ENCODE measurements around the gene LGALS3BP.
"Not testable (repeated sequence)": the region's sequence is repeated elsewhere in the genome, so short reads cannot be mapped to it uniquely, and the experiment has no call there.

The LGALS3BP gene

DNA sequence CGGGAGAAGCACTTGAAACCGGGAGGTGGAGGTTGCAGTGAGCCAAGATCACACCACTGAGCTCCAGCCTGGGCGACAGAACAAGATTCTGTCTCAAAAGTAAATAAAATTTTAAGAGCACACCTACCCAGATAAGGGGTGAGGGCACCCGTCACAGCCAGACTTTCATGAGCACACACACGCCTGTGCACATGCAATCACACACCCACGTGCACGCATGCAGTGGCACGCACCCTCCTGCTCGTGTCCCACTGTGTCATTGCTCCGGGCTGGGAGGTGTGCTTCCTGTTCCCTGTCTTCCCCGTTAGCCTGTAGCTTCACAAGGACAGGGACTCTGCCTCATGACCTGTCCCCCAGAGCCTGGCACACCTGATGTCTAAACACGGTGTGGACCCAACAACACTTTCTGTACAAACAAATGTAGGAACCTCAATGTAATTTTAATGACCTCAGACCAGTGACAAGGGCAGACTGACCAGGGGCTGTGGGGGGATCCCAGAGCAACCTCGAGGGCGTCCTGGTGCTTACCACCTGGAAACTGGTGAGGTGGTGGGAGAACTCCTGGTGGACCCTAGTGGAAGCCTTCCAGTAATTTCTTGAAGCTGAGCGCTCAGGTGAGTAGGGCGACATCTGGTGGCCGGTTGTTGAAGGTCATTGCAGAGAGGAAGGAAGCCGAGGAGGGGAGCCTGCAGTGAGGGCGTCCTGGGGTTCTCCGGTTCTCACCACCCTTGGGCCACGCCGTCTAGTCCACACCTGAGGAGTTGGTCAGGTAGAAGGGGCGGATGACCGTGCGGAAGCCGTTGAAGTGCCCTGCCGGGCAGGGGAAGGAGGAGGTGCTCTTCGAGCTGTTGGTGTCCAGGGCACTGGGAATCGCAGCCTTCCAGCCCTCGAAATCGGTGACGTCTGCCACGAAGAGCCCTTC lies 8.6 kb downstream of the LGALS3BP start:
- DNase-seq (ENCODE audit: low read depth, low spot score) = peak; percentile 63
- H3K4me3 ChIP-seq (ENCODE audit: low read length) = no peak overlapping the region

DNA sequence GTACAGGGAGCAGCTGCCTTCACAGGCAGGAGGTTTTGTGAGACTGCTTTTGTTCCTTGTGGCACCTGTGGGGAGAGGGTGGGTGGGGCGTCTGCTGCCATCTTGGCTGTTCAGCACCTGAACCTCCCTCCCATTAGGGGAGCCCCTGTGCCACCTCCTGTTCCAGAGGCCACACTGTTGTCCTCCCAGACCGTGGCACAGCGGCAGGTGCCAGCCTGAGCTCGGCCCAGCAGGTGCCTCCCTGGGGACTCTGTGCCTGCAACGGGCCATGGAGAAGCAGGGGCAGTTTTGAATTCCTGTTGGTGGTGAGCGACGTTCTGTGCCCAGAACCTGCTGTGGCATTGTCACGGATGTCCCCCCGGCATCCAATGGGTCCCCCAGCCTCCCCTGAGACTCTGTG lies 9.9 kb downstream of the LGALS3BP start:
- no peak for DNase-seq (ENCODE audit: low read depth, low spot score)
- no peak overlapping the region for H3K4me3 ChIP-seq (ENCODE audit: low read length)

DNA sequence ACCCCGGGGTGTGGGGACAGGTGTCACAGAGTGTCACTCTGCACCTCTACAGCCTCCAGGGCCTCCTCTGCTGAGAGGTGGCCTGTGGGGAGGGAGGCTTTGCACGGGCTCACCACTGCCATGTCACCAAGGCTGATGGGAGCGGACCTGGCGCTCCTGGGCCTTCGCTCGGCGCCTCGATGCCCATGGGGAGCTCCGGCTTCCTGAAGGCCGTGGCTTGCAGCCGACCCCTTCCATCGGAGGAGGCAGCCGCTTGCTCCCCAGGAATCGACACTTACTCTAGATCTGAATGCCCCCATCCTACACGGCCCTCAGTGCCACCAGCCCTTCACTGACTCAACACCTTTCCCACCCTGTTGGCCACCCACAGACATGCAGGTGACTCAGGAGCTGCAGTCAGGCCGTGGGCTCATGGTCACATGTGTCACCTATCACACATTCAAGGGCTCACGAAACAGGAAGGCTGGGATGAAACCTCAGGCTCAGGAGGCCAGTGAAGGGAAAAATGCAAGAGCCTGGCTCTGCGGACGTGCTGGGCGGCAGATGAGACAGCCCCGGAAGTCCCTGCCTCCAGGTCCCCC lies 11.9 kb downstream of the LGALS3BP start:
- DNase-seq (ENCODE audit: low read depth, low spot score) = no peak

DNA sequence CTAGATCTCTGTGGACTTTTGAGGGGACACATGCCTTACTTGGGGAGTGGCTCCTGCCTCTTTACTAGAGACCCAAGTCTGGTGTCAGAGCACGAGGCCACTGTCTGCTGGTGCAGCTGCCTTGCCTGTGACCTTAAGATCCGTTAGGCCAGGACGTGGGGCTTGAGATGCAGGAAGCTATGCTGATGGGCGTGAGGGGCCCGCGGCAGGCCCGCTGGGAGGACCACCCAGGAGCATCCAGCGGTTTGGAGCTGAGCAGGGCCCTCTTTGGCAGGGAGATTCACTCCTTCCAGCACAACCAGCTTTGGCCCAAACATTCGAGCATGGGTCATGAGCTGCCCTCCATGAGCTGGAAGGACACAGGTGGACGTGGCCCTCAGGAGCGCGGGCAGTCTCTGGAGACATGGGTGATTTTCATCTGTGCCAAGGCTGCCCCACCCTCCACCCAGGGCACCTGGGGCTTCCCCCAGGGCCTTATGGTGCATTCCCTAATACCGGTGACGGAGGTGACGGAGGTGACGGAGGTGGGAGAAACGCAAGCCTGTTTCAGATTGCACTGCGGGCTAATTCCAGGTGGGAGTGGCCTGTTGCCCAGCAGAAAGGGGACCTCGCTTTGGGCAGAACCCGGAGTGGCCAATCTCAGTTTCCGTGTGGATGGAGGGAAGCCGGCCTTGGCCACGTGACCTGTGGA lies 12.7 kb downstream of the LGALS3BP start:
- no peak overlapping the region for H3K4me3 ChIP-seq (ENCODE audit: low read length)
- no peak for DNase-seq (ENCODE audit: low read depth, low spot score)

More for the DNA sequence above, 11.9 kb downstream of the LGALS3BP start:
- H3K4me3 ChIP-seq (ENCODE audit: low read length) = no peak overlapping the region

DNA sequence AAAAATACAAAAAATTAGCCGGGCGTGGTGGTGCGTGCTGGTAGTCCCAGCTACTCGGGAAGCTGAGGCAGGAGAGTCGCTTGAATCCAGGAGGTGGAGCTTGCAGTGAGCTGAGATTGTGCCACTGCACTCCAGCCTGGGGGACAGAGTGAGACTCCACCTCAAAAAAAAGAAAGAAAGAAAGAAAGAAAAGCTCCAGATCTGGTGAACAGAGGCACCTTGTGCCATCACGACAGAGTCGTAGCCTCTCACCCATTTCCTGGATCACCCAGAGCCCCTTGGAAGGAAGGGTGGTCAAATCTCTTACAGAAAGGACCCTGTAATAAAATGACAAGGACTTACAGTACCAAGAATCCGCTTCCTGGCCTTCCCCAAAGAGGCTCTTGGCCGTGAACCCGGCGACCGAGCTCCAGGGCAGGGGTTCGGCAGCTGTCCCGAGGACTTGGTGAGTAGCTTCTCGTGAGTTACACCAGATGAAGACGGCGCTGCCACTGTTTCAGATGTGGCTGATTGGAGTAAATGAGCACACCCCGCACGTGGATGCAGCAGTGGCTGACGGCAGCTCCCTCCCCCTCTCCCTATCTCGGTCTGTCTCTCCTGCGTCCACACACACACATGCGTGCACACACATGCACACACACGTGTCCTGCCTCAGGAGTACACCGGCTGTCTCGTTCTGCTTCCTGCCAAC lies 13.5 kb downstream of the LGALS3BP start:
- no peak overlapping the region for H3K4me3 ChIP-seq (ENCODE audit: low read length)

DNA sequence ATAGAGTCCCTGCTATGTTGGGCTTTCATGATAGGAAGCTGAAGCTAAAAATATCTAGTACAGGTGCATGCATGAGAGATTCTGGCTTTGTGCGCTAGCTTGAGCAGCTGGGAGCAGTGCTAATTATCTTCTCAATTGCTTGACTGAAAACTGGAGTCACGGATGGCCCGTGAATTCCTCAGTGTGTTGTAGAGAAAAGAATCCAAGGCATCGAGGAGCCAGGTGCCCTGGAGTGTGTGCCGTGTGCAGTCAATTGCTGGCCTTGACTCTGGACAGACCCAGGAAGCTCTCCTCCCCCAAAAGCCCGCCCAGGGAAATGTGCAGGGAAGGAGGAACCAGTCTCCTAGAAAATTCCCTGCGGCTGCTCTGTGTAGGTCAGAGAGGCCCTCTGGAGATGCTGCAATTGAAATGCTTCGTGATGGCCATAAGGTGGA lies 14.2 kb downstream of the LGALS3BP start:
- H3K4me3 ChIP-seq (ENCODE audit: low read length) = no peak overlapping the region
- no peak for DNase-seq (ENCODE audit: low read depth, low spot score)

More for the DNA sequence above, 13.5 kb downstream of the LGALS3BP start:
- DNase-seq (ENCODE audit: low read depth, low spot score) = no peak

DNA sequence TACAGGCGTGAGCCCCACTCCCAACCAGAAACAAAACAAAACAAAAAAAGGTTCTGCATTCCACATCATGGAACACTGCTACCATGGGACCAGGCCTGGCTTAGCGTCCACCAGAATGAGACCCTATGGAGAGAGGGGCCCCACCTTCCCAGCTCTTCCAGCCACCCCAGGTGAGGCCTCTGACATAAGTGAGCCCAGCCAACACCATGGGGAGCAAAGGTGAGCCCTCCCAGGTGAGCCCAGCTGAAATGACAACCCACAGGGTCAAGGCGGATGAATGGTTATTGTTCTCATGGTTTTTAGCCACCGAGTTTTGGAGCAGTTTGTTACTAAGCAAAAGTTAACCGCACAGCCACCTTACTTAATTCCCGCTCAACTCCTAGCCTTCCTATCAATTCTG lies 16.3 kb downstream of the LGALS3BP start:
- no peak overlapping the region for H3K4me3 ChIP-seq (ENCODE audit: low read length)
- DNase-seq (ENCODE audit: low read depth, low spot score) = no peak

DNA sequence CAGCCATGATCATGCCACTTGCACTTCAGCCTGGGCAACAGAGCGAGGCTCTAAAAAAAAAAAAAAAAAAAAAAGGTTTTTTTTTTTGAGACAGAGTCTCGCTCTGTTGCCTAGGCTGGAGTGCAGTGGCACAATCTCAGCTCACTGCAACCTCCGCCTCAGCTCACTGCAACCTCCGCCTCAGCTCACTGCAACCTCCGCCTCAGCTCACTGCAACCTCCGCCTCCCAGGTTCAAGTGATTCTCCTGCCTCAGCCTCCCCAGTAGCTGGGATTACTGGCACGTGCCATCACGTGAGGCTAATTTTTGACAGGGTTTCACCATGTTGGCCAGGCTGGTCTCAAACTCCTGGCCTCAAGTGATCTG lies 16.8 kb downstream of the LGALS3BP start:
- H3K4me3 ChIP-seq (ENCODE audit: low read length); DNase-seq (ENCODE audit: low read depth, low spot score): not testable (repeated sequence)

DNA sequence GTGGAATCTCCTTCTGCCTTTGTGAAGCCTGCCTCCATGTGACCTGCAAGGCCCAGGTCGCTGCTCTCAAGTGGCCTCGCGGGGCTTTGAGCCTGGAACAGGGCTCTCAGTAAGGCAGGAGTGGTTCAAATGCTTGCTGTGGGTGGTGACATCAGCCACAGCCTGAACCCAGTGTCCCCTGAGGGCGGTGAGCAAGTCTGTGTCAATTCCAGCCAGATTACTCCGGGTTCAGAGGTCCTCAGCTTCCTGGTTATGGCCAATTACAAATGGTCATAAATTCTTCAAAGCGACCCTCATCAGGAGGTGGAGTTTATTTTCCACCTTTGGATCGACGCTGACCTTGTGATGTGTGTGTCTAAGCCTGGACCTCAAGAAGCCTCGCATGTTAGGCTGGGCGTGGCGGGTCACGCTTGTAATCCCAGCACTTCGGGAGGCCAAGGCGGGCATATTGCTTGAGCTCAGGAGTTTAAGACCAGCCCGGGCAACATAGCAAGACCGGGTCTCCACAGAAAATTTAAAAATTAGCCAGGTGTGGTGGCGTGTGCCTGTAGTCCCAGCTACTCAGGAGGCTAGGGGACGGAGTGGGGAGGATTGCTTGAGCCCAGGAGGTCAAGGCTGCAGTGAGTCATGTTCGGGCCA lies 17.3 kb downstream of the LGALS3BP start:
- H3K4me3 ChIP-seq (ENCODE audit: low read length) = no peak overlapping the region
- DNase-seq (ENCODE audit: low read depth, low spot score) = no peak

DNA sequence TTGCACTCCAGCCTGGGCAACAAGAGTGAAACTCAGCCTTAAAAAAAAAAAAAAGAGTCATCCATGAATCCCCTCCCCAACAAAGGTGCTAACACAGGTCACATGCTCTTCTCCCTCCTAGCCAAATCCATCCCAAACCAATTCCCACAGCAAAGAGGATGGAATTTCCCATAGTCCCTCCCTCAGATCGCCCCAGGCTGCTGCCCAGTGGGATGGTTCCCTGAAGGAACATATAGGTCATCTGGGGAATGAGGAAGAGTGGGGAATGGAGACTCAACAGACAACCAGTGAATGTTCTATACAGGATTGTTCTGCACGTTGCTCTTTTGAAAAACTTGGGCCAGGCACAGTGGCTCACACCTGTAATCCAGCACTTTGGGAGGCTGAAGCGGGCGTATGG lies 18.2 kb downstream of the LGALS3BP start:
- DNase-seq (ENCODE audit: low read depth, low spot score) = no peak
- no peak overlapping the region for H3K4me3 ChIP-seq (ENCODE audit: low read length)

DNA sequence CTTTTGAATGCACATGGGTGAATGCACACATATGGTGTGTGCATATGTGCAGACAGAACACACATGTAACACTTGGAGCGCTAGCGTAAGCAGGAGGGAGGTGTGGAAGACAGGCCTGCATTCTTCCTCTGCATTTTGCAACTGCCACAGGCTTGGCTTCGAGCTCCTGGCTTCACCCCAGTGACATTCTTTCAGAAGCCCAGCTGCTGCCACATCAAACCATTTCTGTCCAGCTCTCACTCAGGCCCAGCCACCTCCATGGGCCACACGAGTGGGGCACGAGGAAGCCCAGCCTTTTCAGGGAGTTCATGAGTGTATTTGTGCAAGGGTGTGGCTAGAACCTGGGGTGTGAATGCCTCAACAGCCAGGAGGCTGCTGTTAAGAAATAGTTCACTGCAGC lies 18.8 kb downstream of the LGALS3BP start:
- DNase-seq (ENCODE audit: low read depth, low spot score) = no peak
- no peak overlapping the region for H3K4me3 ChIP-seq (ENCODE audit: low read length)

DNA sequence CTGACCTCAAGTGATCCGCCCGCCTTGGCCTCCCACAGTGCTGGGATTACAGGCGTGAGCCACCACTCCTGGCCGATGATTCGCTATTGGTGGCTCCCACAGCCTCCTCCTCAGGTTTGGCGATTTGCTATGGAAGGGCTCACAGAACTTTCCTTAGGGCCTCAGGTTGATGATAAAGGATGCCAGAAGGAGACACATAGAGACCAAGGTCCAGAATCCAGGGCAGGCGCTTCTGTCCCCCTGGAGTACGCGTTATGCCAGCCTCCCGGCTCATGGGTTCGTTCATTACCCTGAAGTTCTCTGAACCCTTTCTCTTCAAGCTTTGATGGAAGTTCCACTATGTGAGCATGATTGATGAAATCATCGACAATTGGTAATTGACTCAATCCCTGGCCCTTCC lies 19.9 kb downstream of the LGALS3BP start:
- no peak for DNase-seq (ENCODE audit: low read depth, low spot score)
- no peak overlapping the region for H3K4me3 ChIP-seq (ENCODE audit: low read length)

DNA sequence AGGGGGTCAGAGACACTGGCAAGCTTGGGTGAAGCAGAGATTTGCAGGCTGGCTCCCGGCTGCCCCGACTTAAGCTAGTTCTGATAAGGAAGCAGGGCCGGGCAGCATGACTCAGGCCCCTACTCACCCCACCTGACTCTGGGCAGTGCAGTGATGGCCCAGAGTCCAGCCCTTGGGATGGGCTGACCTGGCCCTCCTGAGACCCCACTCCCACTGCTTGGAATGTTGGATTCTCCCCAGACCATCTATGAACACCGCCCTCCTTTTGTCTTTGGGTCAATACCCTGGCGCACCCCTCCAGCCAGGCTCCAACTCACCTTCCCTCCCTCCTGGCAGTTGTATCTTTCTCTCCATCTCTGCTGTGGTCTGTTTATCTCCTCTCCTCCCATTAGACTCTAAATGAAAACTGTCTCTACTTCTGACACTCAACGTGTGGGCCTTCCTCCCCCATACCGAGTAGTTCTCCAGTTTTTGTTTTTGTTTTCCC lies 21.0 kb downstream of the LGALS3BP start:
- no peak for DNase-seq (ENCODE audit: low read depth, low spot score)

DNA sequence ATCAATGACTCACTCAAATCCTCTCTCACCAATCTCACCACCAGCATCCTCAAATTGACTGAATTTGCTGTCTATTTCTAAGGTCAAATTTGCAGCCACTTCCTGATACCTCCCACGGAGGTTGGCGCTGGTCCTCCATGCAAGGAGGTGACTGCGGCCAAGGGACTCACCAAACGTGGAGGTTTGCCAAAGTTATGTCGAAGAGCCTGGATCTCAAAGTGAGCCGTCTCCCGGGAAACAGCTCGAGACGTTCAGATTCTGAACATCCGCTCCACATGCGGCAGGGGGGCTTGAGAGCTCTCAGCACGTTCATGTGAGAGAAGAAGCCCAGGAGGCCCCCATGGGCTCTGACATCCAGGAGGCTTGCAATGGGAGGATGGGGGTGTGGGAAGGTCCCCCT lies 22.6 kb downstream of the LGALS3BP start:
- DNase-seq (ENCODE audit: low read depth, low spot score) = no peak
- no peak overlapping the region for H3K4me3 ChIP-seq (ENCODE audit: low read length)

More for the DNA sequence above, 21.0 kb downstream of the LGALS3BP start:
- H3K4me3 ChIP-seq (ENCODE audit: low read length) = no peak overlapping the region

DNA sequence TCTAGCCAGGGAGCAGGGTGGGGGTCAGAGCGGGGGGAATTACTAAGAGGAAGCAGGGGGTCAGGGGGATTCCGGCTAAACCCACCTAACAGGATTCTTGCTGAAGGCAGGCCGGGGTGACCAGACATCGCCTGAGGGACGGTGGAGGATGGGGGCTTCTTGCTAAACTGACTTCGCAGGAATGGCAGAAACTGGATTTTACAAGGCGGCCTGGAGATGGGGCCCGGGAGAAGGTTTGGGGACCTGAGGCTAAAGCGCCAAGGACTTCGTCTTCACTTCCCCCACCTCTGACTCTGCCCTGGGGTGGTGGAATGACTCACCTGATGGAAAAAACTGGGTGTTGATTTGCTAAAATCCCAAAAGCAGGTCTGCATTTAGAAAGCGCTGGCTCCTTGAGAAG lies 23.5 kb downstream of the LGALS3BP start:
- no peak overlapping the region for H3K4me3 ChIP-seq (ENCODE audit: low read length)
- DNase-seq (ENCODE audit: low read depth, low spot score) = no peak

DNA sequence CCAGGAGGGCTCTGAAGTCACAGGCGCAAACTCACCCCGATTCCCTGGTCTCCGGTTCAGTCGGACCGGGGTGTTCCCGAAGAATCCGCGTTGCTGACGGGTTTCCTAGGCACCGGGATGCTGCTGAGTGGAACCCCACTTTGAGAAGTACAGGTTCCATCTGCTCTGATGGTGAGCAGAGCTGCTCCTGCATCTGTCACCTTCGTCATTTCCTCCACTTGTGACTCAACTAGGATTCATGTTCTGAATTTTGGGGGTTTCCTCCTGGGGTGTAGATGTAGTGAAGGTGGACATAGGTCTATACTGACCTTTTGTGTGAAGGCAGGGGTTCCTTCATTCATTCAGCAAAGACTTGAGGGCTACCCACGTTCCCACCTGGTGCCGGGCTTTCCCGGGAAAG lies 25.0 kb downstream of the LGALS3BP start:
- DNase-seq (ENCODE audit: low read depth, low spot score) = no peak

DNA sequence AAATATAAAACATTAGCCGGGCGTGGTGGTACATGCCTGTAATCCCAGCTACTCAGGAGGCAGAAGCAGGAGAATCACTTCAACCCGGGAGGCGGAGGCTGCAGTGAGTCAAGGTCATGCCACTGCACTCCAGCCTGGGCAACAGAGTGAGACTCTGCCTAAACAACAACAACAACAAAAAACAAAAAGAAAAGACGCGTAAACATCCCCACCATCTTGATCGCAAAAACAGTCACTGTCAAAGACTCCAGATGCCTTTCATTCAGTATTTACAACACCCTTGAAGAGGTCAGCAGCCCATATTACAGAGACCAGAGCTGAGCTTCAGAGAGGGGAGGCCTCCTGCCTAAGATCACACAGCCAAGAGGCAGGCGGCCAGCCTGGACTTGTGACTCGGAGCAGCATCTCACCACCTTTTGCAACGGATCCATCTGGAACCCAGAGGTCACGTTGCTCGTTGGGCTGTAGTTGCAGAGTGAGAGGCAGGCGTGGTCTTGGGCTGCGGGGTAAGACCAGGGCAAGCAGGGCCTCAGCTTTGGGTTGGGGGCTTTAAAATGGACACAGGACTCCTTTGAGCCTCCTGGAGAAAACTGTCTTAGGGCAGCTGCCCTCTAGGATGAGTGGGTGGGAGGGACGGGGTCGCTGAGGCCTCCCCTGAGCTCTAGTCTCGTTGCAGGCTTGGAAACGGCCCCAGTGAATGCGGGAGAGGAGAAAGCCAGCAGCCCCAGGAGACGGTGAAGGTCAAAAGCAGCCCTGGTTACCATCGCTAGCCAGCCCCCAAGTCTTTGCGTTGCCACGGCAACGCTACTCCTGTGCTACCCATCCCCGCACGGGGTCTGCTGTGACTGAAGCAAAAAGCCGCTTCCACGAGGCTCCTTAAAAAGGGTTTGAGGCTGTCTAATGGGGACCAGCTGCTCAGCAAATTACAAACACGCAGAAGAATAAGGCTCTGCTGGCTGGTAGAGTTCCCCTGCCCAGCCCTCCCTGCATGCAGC lies 26.1 kb downstream of the LGALS3BP start:
- no peak for DNase-seq (ENCODE audit: low read depth, low spot score)
- no peak overlapping the region for H3K4me3 ChIP-seq (ENCODE audit: low read length)

More for the DNA sequence above, 25.0 kb downstream of the LGALS3BP start:
- no peak overlapping the region for H3K4me3 ChIP-seq (ENCODE audit: low read length)

DNA sequence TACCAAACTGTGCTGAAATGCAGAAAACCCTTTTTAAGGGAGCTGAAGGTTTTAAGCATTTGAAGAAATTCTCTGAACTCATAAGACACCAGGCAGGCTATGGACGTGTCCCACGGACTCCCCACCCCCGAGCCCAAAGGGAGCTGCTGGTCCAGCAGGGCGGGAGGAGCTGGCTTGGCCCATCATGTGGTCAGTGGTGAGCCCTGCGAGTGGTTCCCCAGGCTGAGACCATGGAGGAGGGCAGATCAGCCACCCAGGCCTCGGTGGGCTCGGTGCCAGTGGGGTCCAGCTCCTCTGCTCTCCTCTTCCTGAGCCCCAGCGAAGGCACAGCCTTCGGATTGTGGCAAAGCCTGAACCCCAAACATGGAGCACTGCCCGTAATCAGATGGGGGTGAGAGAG lies 27.0 kb downstream of the LGALS3BP start:
- no peak for DNase-seq (ENCODE audit: low read depth, low spot score)
- H3K4me3 ChIP-seq (ENCODE audit: low read length) = no peak overlapping the region

Measured in Jurkat, Clone E6-1 (cell line).